ENCODE measurements around the gene OR52E2. TPM values are rescaled to one million over a fixed set of nuclear protein-coding genes. Genes with fewer than 3 reads are reported as not detected.
"Not testable (repeated sequence)": the region's sequence is repeated elsewhere in the genome, so short reads cannot be mapped to it uniquely, and the experiment has no call there.

Gene OR52E2
- total RNA-seq, 2 experiments from 2014 or later: not detected

- H3K36me3 Mint-ChIP-seq (ENCODE audit: low read depth); H3K9me3 Mint-ChIP-seq; H3K4me1 Mint-ChIP-seq (ENCODE audit: low read depth); H3K27me3 Mint-ChIP-seq (ENCODE audit: low read depth); CTCF ChIA-PET; intact Hi-C loops (cut with micrococcal nuclease); H3K4me3 Mint-ChIP-seq; DNase-seq; H3K27ac Mint-ChIP-seq: not testable (repeated sequence)
These were observed 748 bp downstream of the OR52E2 start for GRCh38 chr11:5058679-5059078.

GRCh38 chr11:5046754-5047330 is 12.6 kb downstream of the OR52E2 start:
- intact Hi-C loops (cut with micrococcal nuclease): no loop called here
- no peak for DNase-seq
- Mint-ChIP-seq H3K4me1 (ENCODE audit: low read depth) (no peaks in the 10 kb centered on the region), H3K27me3 (ENCODE audit: low read depth) (peaks cover 2% of the 10 kb centered on the region), H3K4me3 (no peak overlapping the region), H3K9me3 (no peaks in the 10 kb centered on the region), H3K36me3 (ENCODE audit: low read depth) (no peaks in the 10 kb centered on the region), H3K27ac (no peak overlapping the region)
- CTCF ChIA-PET: interaction anchor here (0.6 kb wide), 1 partner anchor 8 kb away, joined by 3 read pairs; no protein-coding TSS in a partner anchor

- no peaks in the 10 kb centered on the region for H3K4me1 Mint-ChIP-seq (ENCODE audit: low read depth)
- CTCF ChIA-PET: no interaction called here
- H3K27ac Mint-ChIP-seq: no peak within 1 kb of the TSS
- DNase-seq: no peak
- no peaks in the 10 kb centered on the region for H3K9me3 Mint-ChIP-seq
- H3K36me3 Mint-ChIP-seq (ENCODE audit: low read depth): no peaks in the 10 kb centered on the region
- peaks cover 2% of the 10 kb centered on the region for H3K27me3 Mint-ChIP-seq (ENCODE audit: low read depth)
- no peak within 1 kb of the TSS for H3K4me3 Mint-ChIP-seq
- intact Hi-C loops (cut with micrococcal nuclease): no loop called here
These were observed 13.2 kb downstream of the OR52E2 start, which contains the start of gene OR52J3 for GRCh38 chr11:5046226-5046625. Gene OR52J3, plus strand, starts transcription at chr11:5046526. Its CDS starts 0 bp downstream, at chr11:5046526.

GRCh38 chr11:5043380-5043779 is 16.0 kb downstream of the OR52E2 start:
- intact Hi-C loops (cut with micrococcal nuclease): no loop called here
- Mint-ChIP-seq H3K27ac (no peak overlapping the region), H3K4me1 (ENCODE audit: low read depth) (no peaks in the 10 kb centered on the region), H3K27me3 (ENCODE audit: low read depth) (peaks cover 2% of the 10 kb centered on the region), H3K4me3 (no peak overlapping the region), H3K9me3 (no peaks in the 10 kb centered on the region), H3K36me3 (ENCODE audit: low read depth) (no peaks in the 10 kb centered on the region)
- DNase-seq: no peak
- CTCF ChIA-PET: no interaction called here

GRCh38 chr11:5042091-5042490 is 17.3 kb downstream of the OR52E2 start:
- Mint-ChIP-seq H3K4me1 (ENCODE audit: low read depth) (no peaks in the 10 kb centered on the region), H3K4me3 (no peak overlapping the region), H3K9me3 (no peaks in the 10 kb centered on the region), H3K27me3 (ENCODE audit: low read depth) (peaks cover 1% of the 10 kb centered on the region), H3K36me3 (ENCODE audit: low read depth) (no peaks in the 10 kb centered on the region), H3K27ac (no peak overlapping the region)
- intact Hi-C loops (cut with micrococcal nuclease): no loop called here
- CTCF ChIA-PET: no interaction called here
- DNase-seq: no peak

GRCh38 chr11:5040876-5041275 is 18.6 kb downstream of the OR52E2 start:
- CTCF ChIA-PET: interaction anchor here (0.6 kb wide), 1 partner anchor 117 kb away, joined by 4 read pairs; no protein-coding TSS in a partner anchor
- H3K27ac Mint-ChIP-seq: no peak overlapping the region
- H3K27me3 Mint-ChIP-seq (ENCODE audit: low read depth): no peaks in the 10 kb centered on the region
- no peak overlapping the region for H3K4me3 Mint-ChIP-seq
- no peaks in the 10 kb centered on the region for H3K4me1 Mint-ChIP-seq (ENCODE audit: low read depth)
- intact Hi-C loops (cut with micrococcal nuclease): no loop called here
- no peaks in the 10 kb centered on the region for H3K9me3 Mint-ChIP-seq
- DNase-seq: no peak
- no peaks in the 10 kb centered on the region for H3K36me3 Mint-ChIP-seq (ENCODE audit: low read depth)

- H3K4me3 Mint-ChIP-seq: no peak overlapping the region
- H3K9me3 Mint-ChIP-seq: no peaks in the 10 kb centered on the region
- no peaks in the 10 kb centered on the region for H3K4me1 Mint-ChIP-seq (ENCODE audit: low read depth)
- no peak for DNase-seq
- H3K27ac Mint-ChIP-seq: no peak overlapping the region
- H3K36me3 Mint-ChIP-seq (ENCODE audit: low read depth): no peaks in the 10 kb centered on the region
- intact Hi-C loops (cut with micrococcal nuclease): no loop called here
- no peaks in the 10 kb centered on the region for H3K27me3 Mint-ChIP-seq (ENCODE audit: low read depth)
- CTCF ChIA-PET: interaction anchor here (0.7 kb wide), 1 partner anchor 9 kb away, joined by 3 read pairs; no protein-coding TSS in a partner anchor
These were observed 21.1 kb downstream of the OR52E2 start for GRCh38 chr11:5038341-5038740.

- Mint-ChIP-seq H3K36me3 (ENCODE audit: low read depth) (no peaks in the 10 kb centered on the region), H3K27ac (no peak overlapping the region), H3K4me3 (no peak overlapping the region), H3K9me3 (no peaks in the 10 kb centered on the region), H3K4me1 (ENCODE audit: low read depth) (no peaks in the 10 kb centered on the region), H3K27me3 (ENCODE audit: low read depth) (no peaks in the 10 kb centered on the region)
- CTCF ChIA-PET: interaction anchor here (0.7 kb wide), 1 partner anchor 9 kb away, joined by 3 read pairs; no protein-coding TSS in a partner anchor
- intact Hi-C loops (cut with micrococcal nuclease): no loop called here
- DNase-seq: no peak
These were observed 21.5 kb downstream of the OR52E2 start for GRCh38 chr11:5037926-5038325.

GRCh38 chr11:5036669-5037068 is 22.8 kb downstream of the OR52E2 start:
- H3K4me1 Mint-ChIP-seq (ENCODE audit: low read depth): no peaks in the 10 kb centered on the region
- DNase-seq: no peak
- CTCF ChIA-PET: no interaction called here
- H3K36me3 Mint-ChIP-seq (ENCODE audit: low read depth): no peaks in the 10 kb centered on the region
- intact Hi-C loops (cut with micrococcal nuclease): no loop called here
- H3K27me3 Mint-ChIP-seq (ENCODE audit: low read depth): no peaks in the 10 kb centered on the region
- H3K4me3 Mint-ChIP-seq: no peak overlapping the region
- H3K9me3 Mint-ChIP-seq: no peaks in the 10 kb centered on the region
- H3K27ac Mint-ChIP-seq: no peak overlapping the region

- no peaks in the 10 kb centered on the region for H3K4me1 Mint-ChIP-seq (ENCODE audit: low read depth)
- DNase-seq: no peak
- CTCF ChIA-PET: no interaction called here
- H3K4me3 Mint-ChIP-seq: no peak overlapping the region
- intact Hi-C loops (cut with micrococcal nuclease): no loop called here
- peaks cover 4% of the 10 kb centered on the region for H3K27me3 Mint-ChIP-seq (ENCODE audit: low read depth)
- H3K27ac Mint-ChIP-seq: no peak overlapping the region
- H3K9me3 Mint-ChIP-seq: peaks cover 12% of the 10 kb centered on the region
- H3K36me3 Mint-ChIP-seq (ENCODE audit: low read depth): no peaks in the 10 kb centered on the region
These were observed 37.4 kb downstream of the OR52E2 start for GRCh38 chr11:5021996-5022395.

GRCh38 chr11:5013012-5013411 is 46.4 kb downstream of the OR52E2 start:
- CTCF ChIA-PET: no interaction called here
- no peak overlapping the region for H3K27ac Mint-ChIP-seq
- H3K27me3 Mint-ChIP-seq (ENCODE audit: low read depth): no peaks in the 10 kb centered on the region
- H3K4me1 Mint-ChIP-seq (ENCODE audit: low read depth): no peaks in the 10 kb centered on the region
- intact Hi-C loops (cut with micrococcal nuclease): no loop called here
- DNase-seq: no peak
- no peaks in the 10 kb centered on the region for H3K9me3 Mint-ChIP-seq
- no peaks in the 10 kb centered on the region for H3K36me3 Mint-ChIP-seq (ENCODE audit: low read depth)
- no peak overlapping the region for H3K4me3 Mint-ChIP-seq

GRCh38 chr11:5011254-5011653 is 48.2 kb downstream of the OR52E2 start:
- DNase-seq: no peak
- Mint-ChIP-seq H3K4me3 (no peak overlapping the region), H3K27ac (no peak overlapping the region), H3K36me3 (ENCODE audit: low read depth) (no peaks in the 10 kb centered on the region), H3K27me3 (ENCODE audit: low read depth) (no peaks in the 10 kb centered on the region), H3K4me1 (ENCODE audit: low read depth) (no peaks in the 10 kb centered on the region), H3K9me3 (no peaks in the 10 kb centered on the region)
- intact Hi-C loops (cut with micrococcal nuclease): no loop called here
- CTCF ChIA-PET: no interaction called here
